HG03378 (cell line): Measurements from ENCODE around the gene NXF1.
"Not testable (repeated sequence)": the region's sequence is repeated elsewhere in the genome, so short reads cannot be mapped to it uniquely, and the experiment has no call there.

ENCODE experiments used
- ATAC-seq: cut with Tn5 transposase; IDR thresholded peaks from one replicate; pipeline ENCODE4 v1.9.1; 2021; ENCODE audit warnings: mild to moderate bottlenecking, moderate library complexity; ENCODE audit not compliant: unreplicated experiment

The NXF1 gene

GRCh38 chr11:62788991-62789390, 16.2 kb downstream of the NXF1 start:
- no peak for ATAC-seq

- ATAC-seq, result peak; percentile 53
These were observed 18.1 kb downstream of the NXF1 start, which contains the start of gene TMEM179B for GRCh38 chr11:62787005-62787759. Gene TMEM179B (plus strand): TSS chr11:62787402. CDS start chr11:62787432, 30 bp downstream.

GRCh38 chr11:62786318-62787004, 18.8 kb downstream of the NXF1 start:
- ATAC-seq, result peak; percentile 43

- ATAC-seq, result no peak
These were observed 22.5 kb downstream of the NXF1 start for GRCh38 chr11:62782753-62783152.

- ATAC-seq, result no peak
These were observed 26.8 kb downstream of the NXF1 start for GRCh38 chr11:62778441-62778840.

- no peak for ATAC-seq
These were observed 27.9 kb downstream of the NXF1 start for GRCh38 chr11:62777389-62777788.

GRCh38 chr11:62775646-62776045, 29.6 kb downstream of the NXF1 start:
- no peak for ATAC-seq

- no peak for ATAC-seq
These were observed 30.8 kb downstream of the NXF1 start for GRCh38 chr11:62774407-62774806.

- ATAC-seq, result peak; percentile 66
These were observed 33.9 kb downstream of the NXF1 start, which contains the start of gene TAF6L for GRCh38 chr11:62771144-62772021. Gene TAF6L (plus strand): TSS chr11:62771396. CDS start chr11:62775784, 4,388 bp downstream.

GRCh38 chr11:62770778-62771143, 34.5 kb downstream of the NXF1 start:
- peak; percentile 2 for ATAC-seq

GRCh38 chr11:62760867-62761227, 44.4 kb downstream of the NXF1 start:
- ATAC-seq, result not testable (repeated sequence)

- no peak for ATAC-seq
These were observed 47.1 kb downstream of the NXF1 start for GRCh38 chr11:62757846-62758788.

GRCh38 chr11:62755086-62755615, 50.1 kb downstream of the NXF1 start:
- no peak for ATAC-seq

- peak; percentile 92 for ATAC-seq
These were observed 51.3 kb downstream of the NXF1 start, which contains the start of gene ZBTB3 for GRCh38 chr11:62753736-62754603. Gene ZBTB3 (minus strand): TSS chr11:62754160. CDS start chr11:62753664, 496 bp downstream.

GRCh38 chr11:62752994-62753735, 52.1 kb downstream of the NXF1 start:
- no peak for ATAC-seq

- ATAC-seq, result no peak
These were observed 53.0 kb downstream of the NXF1 start for GRCh38 chr11:62752177-62752785.

- not testable (repeated sequence) for ATAC-seq
These were observed 55.3 kb downstream of the NXF1 start for GRCh38 chr11:62749931-62750330.
